Measurements from ENCODE around the gene CRK.

- TF ChIP-seq TCF4 (CRISPR knock-in tag; IDR thresholded peaks at IDR 0.05; ENCODE audit: borderline replicate concordance) (no peak), ARNTL (CRISPR knock-in tag; IDR thresholded peaks at IDR 0.05; ENCODE audit: borderline replicate concordance, low read depth) (no peak)
These were observed 41.4 kb downstream of the CRK start for GRCh38 chr17:1414634-1415033.

Measured in SK-N-SH treated with all-trans-retinoic acid at 6 μM for 48 hours (cell line).